HCT116 (cell line): ENCODE measurements around the gene CCR2. TPM values are rescaled to one million over a fixed set of nuclear protein-coding genes. Genes with fewer than 3 reads are reported as not detected.

Source experiments
- ATAC-seq: fragments of 200-7000 bp; cut with Tn5 transposase; 2 replicates; pipeline ENCODE4 v1.9.1; 2020; ENCODE audit warnings: mild to moderate bottlenecking, moderate library complexity
- BruUV-seq: library from RNA; stranded (reverse); fragments of 400-500 nt; replicated peaks from 2 replicates; lab custom pipeline; 2021; lab: Mats Ljungman, UMichigan
- CTCF ChIA-PET: fragments of 300-600 bp; sonication (Branson Sonifier 250); formaldehyde crosslinking; loops from one replicate; lab custom pipeline; 2021; ENCODE audit warnings: antibody characterized with exemption; lab: Charles Lee
- POLR2A ChIA-PET: fragments of 300-600, 350-600 bp; sonication (Branson Sonifier 250); formaldehyde crosslinking; loops from one replicate; lab custom pipeline; 2021; ENCODE audit warnings: antibody characterized with exemption; lab: Charles Lee
- RAD21 ChIA-PET, 2 experiments: fragments of 300-600 bp; sonication (Branson Sonifier 250); formaldehyde crosslinking; loops; one replicate each; lab custom pipeline; 2023; ENCODE audit warnings: low total read pairs in 2 of 2; ENCODE audit not compliant: uncharacterized antibody in 2 of 2, unreplicated experiment in 2 of 2, low non-redundant PET in 1 of 2; lab: Charles Lee
- DNase-seq: peaks from one replicate; pipeline ENCODE4 v3.0.0-alpha.2; 2010; ENCODE audit warnings: low read depth, low spot score
- H2AFZ ChIP-seq: fragments of 200-600 bp; shearing (Covaris generic), sonication (generic); 2 replicates; pipeline ENCODE4 v1.6.1; 2017; ENCODE audit warnings: low read depth, mixed run types, mixed read lengths, antibody characterized with exemption, low read length; ENCODE audit not compliant: poor library complexity, severe bottlenecking
- H3K27ac ChIP-seq: 2 replicates; pipeline ENCODE4 v1.5.1; 2012; ENCODE audit warnings: low read depth, low read length
- H3K27me3 ChIP-seq: fragments of 200-600 bp; sonication (generic); 2 replicates; pipeline ENCODE4 v1.6.1; 2016; ENCODE audit warnings: mixed run types, low read length, mixed read lengths; ENCODE audit not compliant: insufficient read depth
- H3K36me3 ChIP-seq, 2 experiments: fragments of 200-500 bp in 1 of 2; fragments of 200-600 bp in 1 of 2; sonication (Bioruptor generic) in 1 of 2; sonication (generic) in 1 of 2; 2 replicates each; pipeline versions ENCODE4 v1.5.1 to v1.6.1; 2014 to 2016; ENCODE audit warnings: low read length in 2 of 2, inconsistent platforms in 1 of 2, mixed read lengths in 1 of 2, mixed run types in 1 of 2; ENCODE audit not compliant: insufficient read depth in 2 of 2, control insufficient read depth in 1 of 2
- H3K4me1 ChIP-seq, 2 experiments: fragments of 200-600 bp in 1 of 2; sonication (generic) in 1 of 2; 2 replicates each; pipeline versions ENCODE4 v1.5.1 to v1.6.1; 2012 to 2017; ENCODE audit warnings: low read length in 2 of 2, inconsistent platforms in 1 of 2, mild to moderate bottlenecking in 1 of 2, mixed read lengths in 1 of 2, mixed run types in 1 of 2, moderate library complexity in 1 of 2; ENCODE audit not compliant: insufficient read depth in 2 of 2, control insufficient read depth in 1 of 2
- H3K4me2 ChIP-seq: fragments of 200-600 bp; sonication (generic); 2 replicates; pipeline ENCODE4 v1.6.1; 2017; ENCODE audit warnings: mixed run types, low read length, mixed read lengths
- H3K4me3 ChIP-seq, 2 experiments: fragments of 200-600 bp in 1 of 2; sonication (generic) in 1 of 2; replicated peaks in 1 of 2; 2 replicates each; pipeline ENCODE4 v1.5.1; 2011 to 2016; ENCODE audit warnings: low read length in 2 of 2, control low read depth in 1 of 2, low read depth in 1 of 2, mild to moderate bottlenecking in 1 of 2, mixed read lengths in 1 of 2, mixed run types in 1 of 2
- H3K79me2 ChIP-seq: fragments of 200-600 bp; sonication (generic); 2 replicates; pipeline ENCODE4 v1.6.1; 2017; ENCODE audit warnings: mild to moderate bottlenecking, mixed run types, low read length, moderate library complexity, mixed read lengths; ENCODE audit not compliant: insufficient read depth
- H3K9ac ChIP-seq: fragments of 200-600 bp; sonication (generic); 2 replicates; pipeline ENCODE4 v1.6.1; 2016; ENCODE audit warnings: low read length, mixed read lengths
- H3K9me2 ChIP-seq: fragments of 200-600 bp; sonication (generic), shearing (Covaris generic); 2 replicates; pipeline ENCODE4 v1.6.1; 2017; ENCODE audit warnings: mixed run types, mild to moderate bottlenecking, moderate library complexity; ENCODE audit not compliant: insufficient read depth
- H3K9me3 ChIP-seq, 2 experiments: fragments of 200-500 bp in 1 of 2; fragments of 200-600 bp in 1 of 2; sonication (Bioruptor generic) in 1 of 2; sonication (generic) in 1 of 2; 2 replicates each; pipeline ENCODE4 v1.6.1; 2014 to 2017; ENCODE audit warnings: low read length in 2 of 2, mixed read lengths in 2 of 2, inconsistent platforms in 1 of 2, low read depth in 1 of 2, mild to moderate bottlenecking in 1 of 2, mixed run types in 1 of 2, moderate library complexity in 1 of 2; ENCODE audit not compliant: control insufficient read depth in 1 of 2, insufficient read depth in 1 of 2
- H4K20me1 ChIP-seq: fragments of 200-600 bp; sonication (generic), shearing (Covaris generic); 2 replicates; pipeline ENCODE4 v1.6.1; 2017; ENCODE audit warnings: mixed run types, mild to moderate bottlenecking, moderate library complexity; ENCODE audit not compliant: insufficient read depth
- CBX3 ChIP-seq: IDR thresholded peaks from 2 replicates; pipeline ENCODE4 v1.6.1; 2012; ENCODE audit warnings: low read depth
- CEBPB ChIP-seq: IDR thresholded peaks from 2 replicates; pipeline ENCODE4 v1.6.1; 2012; ENCODE audit warnings: low read depth
- EGR1 ChIP-seq: IDR thresholded peaks from 2 replicates; pipeline ENCODE4 v1.6.1; 2012; ENCODE audit warnings: low read depth
- ELF1 ChIP-seq: IDR thresholded peaks from 2 replicates; pipeline ENCODE4 v1.6.1; 2012; ENCODE audit warnings: low read depth, borderline replicate concordance
- EZH2 ChIP-seq: fragments of 200-600 bp; sonication (generic); IDR thresholded peaks from 2 replicates; pipeline ENCODE4 v1.6.1; 2017; ENCODE audit warnings: antibody characterized with exemption, mixed run types
- FOSL1 ChIP-seq: IDR thresholded peaks from 2 replicates; pipeline ENCODE4 v1.6.1; 2012; ENCODE audit warnings: low read depth
- POLR2A ChIP-seq: IDR thresholded peaks from 2 replicates; pipeline ENCODE4 v1.7.0; 2011; ENCODE audit warnings: borderline replicate concordance; ENCODE audit not compliant: insufficient read depth, insufficient read length; ENCODE audit errors: extremely low read depth
- POLR2AphosphoS5 ChIP-seq: IDR thresholded peaks from 2 replicates; pipeline ENCODE4 v1.6.1; 2011; ENCODE audit warnings: mild to moderate bottlenecking, low read depth, low read length, moderate library complexity
- SIN3A ChIP-seq: IDR thresholded peaks from 2 replicates; pipeline ENCODE4 v1.6.1; 2012; ENCODE audit warnings: low read depth
- SRF ChIP-seq: IDR thresholded peaks from 2 replicates; pipeline ENCODE4 v1.6.1; 2012; ENCODE audit warnings: low read depth
- TCF7L2 ChIP-seq: IDR thresholded peaks from 2 replicates; pipeline ENCODE4 v1.7.0; 2011; ENCODE audit warnings: borderline replicate concordance, inconsistent platforms; ENCODE audit not compliant: insufficient read depth, insufficient read length; ENCODE audit errors: extremely low read depth
- YY1 ChIP-seq: IDR thresholded peaks from 2 replicates; pipeline ENCODE4 v1.6.1; 2011; ENCODE audit warnings: low read length, low read depth, moderate library complexity, mild to moderate bottlenecking; ENCODE audit not compliant: insufficient replicate concordance; ENCODE audit errors: extremely low read depth
- ZBTB33 ChIP-seq: IDR thresholded peaks from 2 replicates; pipeline ENCODE4 v1.6.1; 2011; ENCODE audit warnings: mild to moderate bottlenecking, low read length, moderate library complexity; ENCODE audit not compliant: insufficient replicate concordance; ENCODE audit errors: extremely low read depth
- ZFX ChIP-seq: fragments of 450-650 bp; IDR thresholded peaks from 2 replicates; pipeline ENCODE4 v1.6.1; 2017
- ZNF274 ChIP-seq: fragments of 200-500 bp; sonication (Bioruptor generic); IDR thresholded peaks from 2 replicates; pipeline ENCODE4 v1.6.1; 2014; ENCODE audit warnings: mild to moderate bottlenecking, low read depth, low read length, inconsistent platforms
- intact Hi-C: fragments of 100-400 bp; cut with micrococcal nuclease; formaldehyde crosslinking; loops from 2 replicates; pipeline ENCODE4 v1.10.0; 2022
- total RNA-seq: library from RNA; stranded (reverse); gene quantifications from one replicate; pipeline ENCODE4 v1.2.1, GENCODE V29; 2021; ENCODE audit not compliant: unreplicated experiment
- TF ChIP-seq, protein P1 (sequence below): IDR thresholded peaks from 2 replicates; pipeline ENCODE4 v1.6.1; 2012
- TF ChIP-seq, protein P2 (sequence below), 3 experiments: fragments of 200-600 bp in 1 of 3; sonication (generic) in 1 of 3; IDR thresholded peaks in 2 of 3; conservative IDR thresholded peaks in 1 of 3; 2 replicates each; pipeline ENCODE4 v1.5.1; 2012 to 2017; ENCODE audit warnings: low read depth in 2 of 3, low read length in 2 of 3, antibody characterized with exemption in 1 of 3, borderline replicate concordance in 1 of 3, control low read depth in 1 of 3, mild to moderate bottlenecking in 1 of 3, mixed read lengths in 1 of 3, mixed run types in 1 of 3, moderate library complexity in 1 of 3; ENCODE audit not compliant: insufficient read depth in 1 of 3
- TF ChIP-seq, protein P3 (sequence below): IDR thresholded peaks from 2 replicates; pipeline ENCODE4 v1.6.1; 2012; ENCODE audit warnings: low read depth

The CCR2 gene
- total RNA-seq, 1 experiment from 2014 or later: not detected

GRCh38 chr3:46381625-46382024 lies 27.7 kb downstream of the CCR2 start:
- H2AFZ ChIP-seq: no peak overlapping the region
- H4K20me1 ChIP-seq: no peaks in the 10 kb centered on the region
- no peaks in the 10 kb centered on the region for H3K36me3 ChIP-seq
- no peak for DNase-seq
- no peak for ATAC-seq
- no peak overlapping the region for H3K4me3 ChIP-seq
- no peaks in the 10 kb centered on the region for H3K9me3 ChIP-seq
- intact Hi-C loops: no loop called here
- no peak overlapping the region for H3K4me2 ChIP-seq
- TF ChIP-seq TCF7L2 (no peak), SRF (no peak), SIN3A (no peak), POLR2AphosphoS5 (no peak), CEBPB (no peak), EGR1 (no peak), ZFX (no peak), POLR2A (no peak), FOSL1 (no peak), ELF1 (no peak), ZBTB33 (no peak), ZNF274 (no peak), CBX3 (no peak), YY1 (no peak), EZH2 (no peak)
- TF ChIP-seq, protein P1, sequence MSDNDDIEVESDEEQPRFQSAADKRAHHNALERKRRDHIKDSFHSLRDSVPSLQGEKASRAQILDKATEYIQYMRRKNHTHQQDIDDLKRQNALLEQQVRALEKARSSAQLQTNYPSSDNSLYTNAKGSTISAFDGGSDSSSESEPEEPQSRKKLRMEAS: no peak
- TF ChIP-seq, protein P2, sequence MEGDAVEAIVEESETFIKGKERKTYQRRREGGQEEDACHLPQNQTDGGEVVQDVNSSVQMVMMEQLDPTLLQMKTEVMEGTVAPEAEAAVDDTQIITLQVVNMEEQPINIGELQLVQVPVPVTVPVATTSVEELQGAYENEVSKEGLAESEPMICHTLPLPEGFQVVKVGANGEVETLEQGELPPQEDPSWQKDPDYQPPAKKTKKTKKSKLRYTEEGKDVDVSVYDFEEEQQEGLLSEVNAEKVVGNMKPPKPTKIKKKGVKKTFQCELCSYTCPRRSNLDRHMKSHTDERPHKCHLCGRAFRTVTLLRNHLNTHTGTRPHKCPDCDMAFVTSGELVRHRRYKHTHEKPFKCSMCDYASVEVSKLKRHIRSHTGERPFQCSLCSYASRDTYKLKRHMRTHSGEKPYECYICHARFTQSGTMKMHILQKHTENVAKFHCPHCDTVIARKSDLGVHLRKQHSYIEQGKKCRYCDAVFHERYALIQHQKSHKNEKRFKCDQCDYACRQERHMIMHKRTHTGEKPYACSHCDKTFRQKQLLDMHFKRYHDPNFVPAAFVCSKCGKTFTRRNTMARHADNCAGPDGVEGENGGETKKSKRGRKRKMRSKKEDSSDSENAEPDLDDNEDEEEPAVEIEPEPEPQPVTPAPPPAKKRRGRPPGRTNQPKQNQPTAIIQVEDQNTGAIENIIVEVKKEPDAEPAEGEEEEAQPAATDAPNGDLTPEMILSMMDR (IDR thresholded peaks at IDR 0.05 in 2 of 3, conservative IDR thresholded peaks at IDR 0.05 in 1 of 3; ENCODE audit: borderline replicate concordance in 1 of 3, insufficient read depth in 1 of 3, low read depth in 2 of 3, low read length in 2 of 3): no peak
- TF ChIP-seq, protein P3, sequence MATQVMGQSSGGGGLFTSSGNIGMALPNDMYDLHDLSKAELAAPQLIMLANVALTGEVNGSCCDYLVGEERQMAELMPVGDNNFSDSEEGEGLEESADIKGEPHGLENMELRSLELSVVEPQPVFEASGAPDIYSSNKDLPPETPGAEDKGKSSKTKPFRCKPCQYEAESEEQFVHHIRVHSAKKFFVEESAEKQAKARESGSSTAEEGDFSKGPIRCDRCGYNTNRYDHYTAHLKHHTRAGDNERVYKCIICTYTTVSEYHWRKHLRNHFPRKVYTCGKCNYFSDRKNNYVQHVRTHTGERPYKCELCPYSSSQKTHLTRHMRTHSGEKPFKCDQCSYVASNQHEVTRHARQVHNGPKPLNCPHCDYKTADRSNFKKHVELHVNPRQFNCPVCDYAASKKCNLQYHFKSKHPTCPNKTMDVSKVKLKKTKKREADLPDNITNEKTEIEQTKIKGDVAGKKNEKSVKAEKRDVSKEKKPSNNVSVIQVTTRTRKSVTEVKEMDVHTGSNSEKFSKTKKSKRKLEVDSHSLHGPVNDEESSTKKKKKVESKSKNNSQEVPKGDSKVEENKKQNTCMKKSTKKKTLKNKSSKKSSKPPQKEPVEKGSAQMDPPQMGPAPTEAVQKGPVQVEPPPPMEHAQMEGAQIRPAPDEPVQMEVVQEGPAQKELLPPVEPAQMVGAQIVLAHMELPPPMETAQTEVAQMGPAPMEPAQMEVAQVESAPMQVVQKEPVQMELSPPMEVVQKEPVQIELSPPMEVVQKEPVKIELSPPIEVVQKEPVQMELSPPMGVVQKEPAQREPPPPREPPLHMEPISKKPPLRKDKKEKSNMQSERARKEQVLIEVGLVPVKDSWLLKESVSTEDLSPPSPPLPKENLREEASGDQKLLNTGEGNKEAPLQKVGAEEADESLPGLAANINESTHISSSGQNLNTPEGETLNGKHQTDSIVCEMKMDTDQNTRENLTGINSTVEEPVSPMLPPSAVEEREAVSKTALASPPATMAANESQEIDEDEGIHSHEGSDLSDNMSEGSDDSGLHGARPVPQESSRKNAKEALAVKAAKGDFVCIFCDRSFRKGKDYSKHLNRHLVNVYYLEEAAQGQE: no peak
- H3K27me3 ChIP-seq: no peaks in the 10 kb centered on the region
- RAD21 ChIA-PET: no interaction called here
- H3K4me1 ChIP-seq: peaks cover 0 to 10% of the 10 kb centered on the region in 2 experiments; a peak in 2 of 4 replicates
- no TSS peak for BruUV-seq
- H3K79me2 ChIP-seq: no peaks in the 10 kb centered on the region
- no peaks in the 10 kb centered on the region for H3K9me2 ChIP-seq
- no peak overlapping the region for H3K27ac ChIP-seq
- CTCF ChIA-PET: interaction anchor here (1.3 kb wide), 1 partner anchor 177 kb away, joined by 3 read pairs; no protein-coding TSS in a partner anchor
- POLR2A ChIA-PET: no interaction called here
- H3K9ac ChIP-seq: no peak overlapping the region
